GM12878 (cell line): ENCODE measurements around the gene LIMCH1. TPM values are rescaled to one million over a fixed set of nuclear protein-coding genes. Genes with fewer than 3 reads are reported as not detected.
"Not testable (repeated sequence)": the region's sequence is repeated elsewhere in the genome, so short reads cannot be mapped to it uniquely, and the experiment has no call there.

ENCODE experiments used
- ATAC-seq: fragments of 200-7000 bp; cut with Tn5 transposase; 3 replicates; pipeline ENCODE4 v1.9.1; 2020; ENCODE audit warnings: mild to moderate bottlenecking, moderate library complexity
- BruUV-seq: library from RNA; stranded (reverse); fragments of 400-500 nt; replicated peaks from 2 replicates; lab custom pipeline; 2021; lab: Mats Ljungman, UMichigan
- CTCF ChIA-PET: fragments of 300-600 bp; sonication (Branson Sonifier 250); formaldehyde crosslinking; extraction: SDS; loops from one replicate; lab custom pipeline; 2021; ENCODE audit warnings: inconsistent platforms; lab: Yijun Ruan, JAX
- POLR2A ChIA-PET: fragments of 350-600 bp; formaldehyde crosslinking; extraction: SDS; loops from one replicate; lab custom pipeline; 2021; ENCODE audit warnings: inconsistent platforms; lab: Charles Lee
- RAD21 ChIA-PET: fragments of 300-600 bp; sonication (Branson Sonifier 250); formaldehyde crosslinking; loops from one replicate; lab custom pipeline; 2023; ENCODE audit warnings: antibody characterized with exemption; ENCODE audit not compliant: unreplicated experiment; lab: Charles Lee
- SMC1A ChIA-PET: fragments of 300-600 bp; sonication (Branson Sonifier 250); formaldehyde crosslinking; loops from one replicate; lab custom pipeline; 2023; ENCODE audit not compliant: unreplicated experiment, uncharacterized antibody; lab: Charles Lee
- DNase-seq: peaks from one replicate; pipeline ENCODE4 v3.0.0-alpha.2; 2011; ENCODE audit warnings: low read depth, low spot score
- FAIRE-seq: peaks from 3 replicates; lab custom pipeline; 2011; peaks lifted over from hg19 to GRCh38; lab: Jason Lieb, UNC
- H2AFZ ChIP-seq: 2 replicates; pipeline ENCODE4 v1.6.0; 2011; ENCODE audit warnings: low read depth, low read length, control low read depth; ENCODE audit not compliant: control insufficient read depth
- H3K27ac ChIP-seq: 2 replicates; pipeline ENCODE4 v1.5.1; 2011; ENCODE audit warnings: control low read depth; ENCODE audit not compliant: control insufficient read depth, insufficient read depth
- H3K27me3 ChIP-seq, 2 experiments: replicated peaks in 1 of 2; 2 replicates each; pipeline versions ENCODE4 v1.6.0 to v1.6.1; 2011; ENCODE audit warnings: low read length in 1 of 2; ENCODE audit not compliant: control insufficient read depth in 2 of 2, insufficient read depth in 2 of 2
- H3K36me3 ChIP-seq, 2 experiments: 2 replicates each; pipeline ENCODE4 v1.5.1; 2011; ENCODE audit warnings: low read length in 1 of 2; ENCODE audit not compliant: control insufficient read depth in 2 of 2, insufficient read depth in 2 of 2
- H3K4me1 ChIP-seq: 2 replicates; pipeline ENCODE4 v1.6.1; 2011; ENCODE audit warnings: mild to moderate bottlenecking, low read length, moderate library complexity, mixed read lengths; ENCODE audit not compliant: control insufficient read depth, insufficient read depth
- H3K4me2 ChIP-seq: 2 replicates; pipeline ENCODE4 v1.6.0; 2011; ENCODE audit warnings: control low read depth; ENCODE audit not compliant: control insufficient read depth, insufficient read depth
- H3K4me3 ChIP-seq: fragments of 200-600 bp; sonication (generic); 2 replicates; pipeline ENCODE4 v1.5.1; 2016
- H3K79me2 ChIP-seq: 2 replicates; pipeline ENCODE4 v1.6.0; 2011; ENCODE audit warnings: low read length; ENCODE audit not compliant: control insufficient read depth, insufficient read depth
- H3K9ac ChIP-seq: 2 replicates; pipeline ENCODE4 v1.8.0; 2011; ENCODE audit warnings: low read length, control low read depth, mixed read lengths; ENCODE audit not compliant: control insufficient read depth, insufficient read depth
- H3K9me3 ChIP-seq: replicated peaks from 3 replicates; pipeline ENCODE4 v1.5.1; 2011; ENCODE audit warnings: mild to moderate bottlenecking, low read length; ENCODE audit not compliant: control insufficient read depth, insufficient read depth
- H4K20me1 ChIP-seq: 2 replicates; pipeline ENCODE4 v1.6.0; 2011; ENCODE audit not compliant: control insufficient read depth, insufficient read depth
- FOXM1 ChIP-seq: IDR thresholded peaks from 2 replicates; pipeline ENCODE4 v1.6.1; 2012; ENCODE audit warnings: low read depth, mild to moderate bottlenecking, inconsistent platforms, low read length, moderate library complexity
- HCFC1 ChIP-seq: fragments of 150-350 bp; IDR thresholded peaks from 2 replicates; pipeline ENCODE4 v1.6.1; 2014; ENCODE audit warnings: low read length
- HDGF ChIP-seq: fragments of 450-650 bp; IDR thresholded peaks from 2 replicates; pipeline ENCODE4 v1.6.1; 2016; ENCODE audit warnings: antibody characterized with exemption
- PAX8 ChIP-seq: fragments of 450-650 bp; IDR thresholded peaks from 2 replicates; pipeline ENCODE4 v1.6.1; 2017; ENCODE audit warnings: mild to moderate bottlenecking, moderate library complexity
- SIX5 ChIP-seq: IDR thresholded peaks from 2 replicates; pipeline ENCODE4 v1.6.1; 2011; ENCODE audit warnings: mild to moderate bottlenecking, low read depth, low read length, moderate library complexity; ENCODE audit not compliant: severe bottlenecking
- SMAD1 ChIP-seq: fragments of 450-650 bp; IDR thresholded peaks from 2 replicates; pipeline ENCODE4 v1.6.1; 2018; ENCODE audit warnings: mild to moderate bottlenecking, low read depth; ENCODE audit not compliant: partially characterized antibody
- SP1 ChIP-seq: IDR thresholded peaks from one replicate; pipeline ENCODE4 v1.6.1; 2011; ENCODE audit warnings: low read depth, low read length
- SPI1 ChIP-seq: IDR thresholded peaks from 2 replicates; pipeline ENCODE4 v1.6.1; 2011; ENCODE audit warnings: low read depth, mild to moderate bottlenecking, low read length, moderate library complexity, borderline replicate concordance; ENCODE audit not compliant: insufficient read depth
- ZBED1 ChIP-seq: IDR thresholded peaks from 2 replicates; pipeline ENCODE4 v1.6.1; 2016; ENCODE audit warnings: borderline replicate concordance
- ZNF24 ChIP-seq: fragments of 450-650 bp; IDR thresholded peaks from 2 replicates; pipeline ENCODE4 v1.6.1; 2017; ENCODE audit warnings: antibody characterized with exemption, mild to moderate bottlenecking
- ZSCAN29 ChIP-seq: fragments of 450-650 bp; IDR thresholded peaks from 2 replicates; pipeline ENCODE4 v1.6.1; 2017; ENCODE audit warnings: mild to moderate bottlenecking, moderate library complexity
- WGBS: methylation state at CpG from one replicate; pipeline ENCODE4 v1.1.6; 2016; ENCODE audit warnings: low lambda C conversion rate; ENCODE audit not compliant: insufficient replicate concordance, insufficient coverage; ENCODE audit errors: missing lambda C conversion rate; 5-methylcytosine and 5-hydroxymethylcytosine counted together
- in situ Hi-C: fragments of 300-500 bp; cut with MboI; formaldehyde crosslinking; loops from 9 replicates; pipeline ENCODE4 v1.14.3; 2018; ENCODE audit warnings: mixed read lengths
- intact Hi-C: fragments of 100-400 bp; cut with micrococcal nuclease; formaldehyde crosslinking; loops from one replicate; pipeline ENCODE4 v1.14.2; 2022; ENCODE audit not compliant: unreplicated experiment
- polyA plus RNA-seq, 11 experiments: library from polyadenylated mRNA; depleted of rRNA in 4 of 11; unstranded in 6 of 11; stranded (reverse) in 5 of 11; fragments of >200 nt; fragmentation: Nextera tagmentation in 4 of 11; fragmentation: Illumina TruSeq in 1 of 11; extraction: Ambion mirVana in 4 of 11; extraction: Trizol in 1 of 11; gene quantifications; 1 replicate in 1 of 11; 2 replicates in 10 of 11; pipeline versions ENCODE4 v1.2.1 to v1.2.3, GENCODE V29; 2011 to 2016; ENCODE audit warnings: inconsistent platforms in 2 of 11, missing spikeins in 2 of 11, low read depth in 1 of 11
- total RNA-seq, 4 experiments: library from RNA; depleted of rRNA in 3 of 4; stranded (reverse); fragments of >200 nt in 3 of 4; fragmentation: Illumina TruSeq in 1 of 4; extraction: Trizol in 1 of 4; gene quantifications; 2 replicates each; pipeline versions ENCODE4 v1.2.1 to v1.2.3, GENCODE V29; 2013 to 2021
- TF ChIP-seq, protein P1 (sequence below): IDR thresholded peaks from 2 replicates; pipeline ENCODE4 v1.6.1; 2012; ENCODE audit warnings: low read length, inconsistent platforms

The LIMCH1 gene
- total and polyA plus RNA-seq, 10 of the 15 experiments (the other 5 are each of a cell fraction or from before 2014, with no cell fraction given), result 0.07 to 0.15 TPM; not detected in 8

GRCh38 chr4:41640906-41641305, 102.9 kb downstream of the LIMCH1 start:
- Histone ChIP-seq H3K9ac (no peak overlapping the region), H3K27ac (no peak overlapping the region), H3K4me2 (no peak overlapping the region), H3K4me1 (no peaks in the 10 kb centered on the region), H3K27me3 (peaks cover 0 to 6% of the 10 kb centered on the region in 2 experiments; a peak in 3 of 4 replicates), H4K20me1 (no peaks in the 10 kb centered on the region), H3K4me3 (no peak overlapping the region), H3K36me3 (no peaks in the 10 kb centered on the region), H2AFZ (no peak overlapping the region), H3K79me2 (no peaks in the 10 kb centered on the region)
- in situ Hi-C loops (no loop called here), intact Hi-C loops (no loop called here)
- CTCF ChIA-PET, result no interaction called here
- FAIRE-seq, result no peak
- no peak for DNase-seq
- RAD21 ChIA-PET, result no interaction called here
- ATAC-seq, result no peak
- POLR2A ChIA-PET, result no interaction called here
- 11% methylated on average over 6 of the region's 6 CpGs for WGBS
- TF ChIP-seq SPI1 (no peak), SMAD1 (no peak), PAX8 (no peak), SIX5 (no peak), ZNF24 (no peak), SP1 (no peak), HCFC1 (no peak), HDGF (no peak), ZBED1 (no peak), FOXM1 (no peak), ZSCAN29 (no peak)
- TF ChIP-seq, protein P1, sequence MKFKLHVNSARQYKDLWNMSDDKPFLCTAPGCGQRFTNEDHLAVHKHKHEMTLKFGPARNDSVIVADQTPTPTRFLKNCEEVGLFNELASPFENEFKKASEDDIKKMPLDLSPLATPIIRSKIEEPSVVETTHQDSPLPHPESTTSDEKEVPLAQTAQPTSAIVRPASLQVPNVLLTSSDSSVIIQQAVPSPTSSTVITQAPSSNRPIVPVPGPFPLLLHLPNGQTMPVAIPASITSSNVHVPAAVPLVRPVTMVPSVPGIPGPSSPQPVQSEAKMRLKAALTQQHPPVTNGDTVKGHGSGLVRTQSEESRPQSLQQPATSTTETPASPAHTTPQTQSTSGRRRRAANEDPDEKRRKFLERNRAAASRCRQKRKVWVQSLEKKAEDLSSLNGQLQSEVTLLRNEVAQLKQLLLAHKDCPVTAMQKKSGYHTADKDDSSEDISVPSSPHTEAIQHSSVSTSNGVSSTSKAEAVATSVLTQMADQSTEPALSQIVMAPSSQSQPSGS, result no peak
- TF ChIP-seq, all 136 proteins: peak for 0
- H3K9me3 ChIP-seq, result no peaks in the 10 kb centered on the region
- no TSS peak for BruUV-seq
- SMC1A ChIA-PET, result no interaction called here

GRCh38 chr4:41642746-41643145, 104.8 kb downstream of the LIMCH1 start:
- CTCF ChIA-PET, result interaction anchor here (0.9 to 1.4 kb wide), 2 partner anchors 11 to 14 kb away, joined by 3 to 5 read pairs; no protein-coding TSS in a partner anchor

More at GRCh38 chr4:41642746-41643145, 104.8 kb downstream of the LIMCH1 start:
- H3K9me3 ChIP-seq, RAD21 ChIA-PET, ATAC-seq, H4K20me1 ChIP-seq, H3K4me1 ChIP-seq, H3K79me2 ChIP-seq, H3K36me3 ChIP-seq, DNase-seq, H3K27me3 ChIP-seq, H3K4me2 ChIP-seq, POLR2A ChIA-PET, H3K27ac ChIP-seq, H2AFZ ChIP-seq, H3K4me3 ChIP-seq, FAIRE-seq, in situ Hi-C loops, SMC1A ChIA-PET, BruUV-seq, H3K9ac ChIP-seq, intact Hi-C loops: not testable (repeated sequence)
- WGBS, result 82% methylated on average over 1 of the region's 1 CpG
